ENCODE results near the gene MED26. TPM values are rescaled to one million over a fixed set of nuclear protein-coding genes. Genes with fewer than 3 reads are reported as not detected.
A peak's percentile ranks its signal among the peaks of the same experiment; 100 is the strongest.

Gene MED26
- total and polyA plus RNA-seq, 2 of the 8 experiments (the other 6 are each of a cell fraction or from before 2014, with no cell fraction given) = 5.3 to 10.7 TPM

DNA sequence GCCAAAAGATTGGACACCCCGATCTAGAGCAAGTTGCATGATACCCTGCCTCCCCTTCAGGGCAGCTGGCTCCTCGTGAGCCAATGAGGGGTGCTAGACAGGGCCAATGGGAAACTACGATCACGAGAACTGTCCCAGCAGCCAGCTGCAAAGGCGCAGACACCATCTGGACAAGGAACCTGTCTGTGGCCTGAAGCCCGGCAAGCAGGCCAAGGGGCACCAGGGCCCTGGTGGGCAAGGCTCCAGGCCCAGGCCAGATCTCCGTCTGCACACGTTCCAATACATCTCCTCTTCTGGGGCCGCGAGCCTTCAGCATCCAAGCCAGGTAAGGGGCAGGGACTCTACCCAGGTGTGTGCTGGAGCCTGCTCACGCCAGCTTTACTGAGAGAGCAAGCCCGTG lies 20.2 kb downstream of the MED26 start:
- Histone ChIP-seq H3K9me3 (ENCODE audit: insufficient read depth in 2 of 2, low read depth in 1 of 2, low read length in 1 of 2) (no peaks in the 10 kb centered on the region), H2BK20ac (ENCODE audit: low read length) (no peak overlapping the region), H2BK120ac (replicated peaks; ENCODE audit: low read depth, low read length) (no peak overlapping the region), H3K27ac (ENCODE audit: low read depth, low read length) (no peak overlapping the region), H3K14ac (ENCODE audit: insufficient read length) (no peak overlapping the region), H2BK5ac (ENCODE audit: low read depth, low read length) (no peak overlapping the region), H4K20me1 (replicated peaks in 1 of 2; ENCODE audit: control insufficient read depth in 1 of 2, insufficient read depth in 2 of 2, low read length in 2 of 2) (peaks cover 12 to 35% of the 10 kb centered on the region in 2 experiments), H4K91ac (replicated peaks; ENCODE audit: insufficient read length, low read length) (no peak overlapping the region), H3K27me3 (replicated peaks in 1 of 4; ENCODE audit: control insufficient read depth in 3 of 4, extremely low read depth in 1 of 4, insufficient read depth in 3 of 4, low read length in 3 of 4) (no peaks in the 10 kb centered on the region), H2AFZ (ENCODE audit: low read length) (no peak overlapping the region), H3K79me2 (ENCODE audit: control insufficient read depth in 1 of 2, insufficient read depth in 2 of 2, low read length in 2 of 2) (peaks cover 0 to 88% of the 10 kb centered on the region in 2 experiments; a peak in 2 of 4 replicates), H3K9ac (replicated peaks in 1 of 4; ENCODE audit: extremely low read depth in 1 of 4, low read depth in 3 of 4, low read length in 3 of 4) (no peak overlapping the region), H3K18ac (ENCODE audit: extremely low read depth, low read length) (no peak overlapping the region), H3K4me3 (ENCODE audit: extremely low read depth in 1 of 4, insufficient read depth in 2 of 4, low read depth in 3 of 4, low read length in 4 of 4) (no peak overlapping the region), H3K4me2 (ENCODE audit: insufficient read depth in 1 of 2, low read depth in 2 of 2, low read length in 2 of 2) (no peak overlapping the region), H3K4me1 (replicated peaks in 1 of 4; ENCODE audit: control insufficient read depth in 3 of 4, insufficient read depth in 4 of 4, low read length in 3 of 4) (no peaks in the 10 kb centered on the region), H4K8ac (ENCODE audit: extremely low read depth, insufficient read depth, low read length) (peak overlapping the region; percentile 6; the same call in 1 of the 2 replicates), H3K23me2 (ENCODE audit: low read depth, low read length) (no peaks in the 10 kb centered on the region), H2BK15ac (ENCODE audit: low read length) (no peak overlapping the region), H3K4ac (replicated peaks; ENCODE audit: insufficient read length, low read depth, low read length) (no peak overlapping the region), H3K56ac (replicated peaks; ENCODE audit: insufficient read length, low read depth, low read length) (no peak overlapping the region), H3K23ac (ENCODE audit: insufficient read length) (no peak overlapping the region), H3K36me3 (ENCODE audit: control insufficient read depth in 2 of 4, insufficient read depth in 4 of 4, low read length in 3 of 4) (no peaks in the 10 kb centered on the region), H2AK5ac (ENCODE audit: low read depth, low read length) (no peak overlapping the region), H3K79me1 (ENCODE audit: low read depth, low read length) (peaks cover 46% of the 10 kb centered on the region), H2BK12ac (ENCODE audit: low read depth, low read length) (no peak overlapping the region), H4K5ac (ENCODE audit: insufficient read length, low read depth, low read length) (no peak overlapping the region)
- FAIRE-seq (no peak), DNase-seq (ENCODE audit: low read depth in 1 of 2, low spot score in 2 of 2) (no peak)
- CTCF ChIA-PET (ENCODE audit: partially characterized antibody) = interaction anchor here (0.7 to 1.5 kb wide), 2 partner anchors 16 to 80 kb away, joined by 3 read pairs; no protein-coding TSS in a partner anchor
- POLR2A ChIA-PET (ENCODE audit: partially characterized antibody) = interaction anchor here (0.8 to 1.4 kb wide), 3 partner anchors 10 to 20 kb away, joined by 3 read pairs; no protein-coding TSS in a partner anchor
- WGBS, 2 experiments (ENCODE audit: extremely low coverage in 1 of 2, insufficient coverage in 1 of 2, insufficient read length in 1 of 2, insufficient replicate concordance in 2 of 2, low coverage in 1 of 2, low lambda C conversion rate in 2 of 2, missing lambda C conversion rate in 1 of 2) = 94% methylated on average over 12 of the region's 12 CpGs; no CpG with 5 or more reads in 1 of the 2 experiments
- TF ChIP-seq, protein P1, sequence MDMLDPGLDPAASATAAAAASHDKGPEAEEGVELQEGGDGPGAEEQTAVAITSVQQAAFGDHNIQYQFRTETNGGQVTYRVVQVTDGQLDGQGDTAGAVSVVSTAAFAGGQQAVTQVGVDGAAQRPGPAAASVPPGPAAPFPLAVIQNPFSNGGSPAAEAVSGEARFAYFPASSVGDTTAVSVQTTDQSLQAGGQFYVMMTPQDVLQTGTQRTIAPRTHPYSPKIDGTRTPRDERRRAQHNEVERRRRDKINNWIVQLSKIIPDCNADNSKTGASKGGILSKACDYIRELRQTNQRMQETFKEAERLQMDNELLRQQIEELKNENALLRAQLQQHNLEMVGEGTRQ (IDR thresholded peaks at IDR 0.05; ENCODE audit: low read length) = no peak
- no peak for TF ChIP-seq CTBP2 (IDR thresholded peaks at IDR 0.05; ENCODE audit: borderline replicate concordance, insufficient read depth, insufficient read length, low read length)
- TF ChIP-seq SP2 (IDR thresholded peaks at IDR 0.05; ENCODE audit: low read length) = no peak
- TF ChIP-seq HDAC2 (IDR thresholded peaks at IDR 0.05; ENCODE audit: borderline replicate concordance in 1 of 2, low read depth in 2 of 2, low read length in 2 of 2) = no peak
- no peak for TF ChIP-seq KDM4A (IDR thresholded peaks at IDR 0.05; ENCODE audit: low read depth, low read length, severe bottlenecking)
- no peak for TF ChIP-seq ZNF274 (IDR thresholded peaks at IDR 0.05; ENCODE audit: borderline replicate concordance, extremely low read depth, low read length)
- TF ChIP-seq, protein P2, sequence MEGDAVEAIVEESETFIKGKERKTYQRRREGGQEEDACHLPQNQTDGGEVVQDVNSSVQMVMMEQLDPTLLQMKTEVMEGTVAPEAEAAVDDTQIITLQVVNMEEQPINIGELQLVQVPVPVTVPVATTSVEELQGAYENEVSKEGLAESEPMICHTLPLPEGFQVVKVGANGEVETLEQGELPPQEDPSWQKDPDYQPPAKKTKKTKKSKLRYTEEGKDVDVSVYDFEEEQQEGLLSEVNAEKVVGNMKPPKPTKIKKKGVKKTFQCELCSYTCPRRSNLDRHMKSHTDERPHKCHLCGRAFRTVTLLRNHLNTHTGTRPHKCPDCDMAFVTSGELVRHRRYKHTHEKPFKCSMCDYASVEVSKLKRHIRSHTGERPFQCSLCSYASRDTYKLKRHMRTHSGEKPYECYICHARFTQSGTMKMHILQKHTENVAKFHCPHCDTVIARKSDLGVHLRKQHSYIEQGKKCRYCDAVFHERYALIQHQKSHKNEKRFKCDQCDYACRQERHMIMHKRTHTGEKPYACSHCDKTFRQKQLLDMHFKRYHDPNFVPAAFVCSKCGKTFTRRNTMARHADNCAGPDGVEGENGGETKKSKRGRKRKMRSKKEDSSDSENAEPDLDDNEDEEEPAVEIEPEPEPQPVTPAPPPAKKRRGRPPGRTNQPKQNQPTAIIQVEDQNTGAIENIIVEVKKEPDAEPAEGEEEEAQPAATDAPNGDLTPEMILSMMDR (IDR thresholded peaks at IDR 0.05; ENCODE audit: control extremely low read depth in 1 of 3, insufficient read depth in 1 of 3, low read depth in 1 of 3, low read length in 3 of 3) = no peak
- no peak for TF ChIP-seq EP300 (IDR thresholded peaks at IDR 0.05; ENCODE audit: borderline replicate concordance in 1 of 2, low read depth in 2 of 2, low read length in 2 of 2)

Data from H1 (cell line).